Activated CD4-positive, alpha-beta T cell treated with anti-CD3 and anti-CD28 coated beads, Interleukin-2, amount 10 ng/mL, durations not matched to agents 7 days and 5 days (primary cell): ENCODE results near the gene DCXR. TPM values are rescaled to one million over a fixed set of nuclear protein-coding genes. Genes with fewer than 3 reads are reported as not detected.

Experiments used
- CTCF ChIA-PET: fragments of 350-600 bp; sonication (Branson Sonifier 250); formaldehyde crosslinking; loops from one replicate; lab custom pipeline; 2021; ENCODE audit warnings: antibody characterized with exemption; lab: Charles Lee
- POLR2A ChIA-PET: fragments of 350-600 bp; sonication (Branson Sonifier 250); formaldehyde crosslinking; loops from one replicate; lab custom pipeline; 2021; ENCODE audit warnings: antibody characterized with exemption; lab: Charles Lee
- DNase-seq: peaks from one replicate; pipeline ENCODE4 v3.0.0-alpha.2; 2020
- H3K27ac Mint-ChIP-seq: one replicate; pipeline ENCODE4 v1.8.0; 2021; ENCODE audit warnings: mild to moderate bottlenecking, moderate library complexity, mixed read lengths
- H3K27me3 Mint-ChIP-seq: one replicate; pipeline ENCODE4 v1.8.0; 2021; ENCODE audit warnings: mixed read lengths
- H3K36me3 Mint-ChIP-seq: one replicate; pipeline ENCODE4 v1.8.0; 2021; ENCODE audit warnings: low read depth, mixed read lengths
- H3K4me1 Mint-ChIP-seq: one replicate; pipeline ENCODE4 v1.8.0; 2021; ENCODE audit warnings: mixed read lengths
- H3K4me3 Mint-ChIP-seq: one replicate; pipeline ENCODE4 v1.8.0; 2021; ENCODE audit warnings: mild to moderate bottlenecking, moderate library complexity, mixed read lengths
- H3K9me3 Mint-ChIP-seq: one replicate; pipeline ENCODE4 v1.8.0; 2021; ENCODE audit warnings: mixed read lengths
- total RNA-seq, 2 experiments: library from RNA; stranded (reverse); gene quantifications; one replicate each; pipeline ENCODE4 v1.2.3, GENCODE V29; 2021

Gene DCXR
- total RNA-seq, 2 experiments from 2014 or later = 140 to 144 TPM

GRCh38 chr17:82058230-82058854 is 20.8 kb upstream of the DCXR start:
- H3K36me3 Mint-ChIP-seq = peaks cover 5% of the 10 kb centered on the region
- no peak overlapping the region for H3K4me3 Mint-ChIP-seq
- peaks cover 5% of the 10 kb centered on the region for H3K4me1 Mint-ChIP-seq
- POLR2A ChIA-PET = interaction anchor here (0.6 kb wide), 1 partner anchor 8 kb away, joined by 6 read pairs; no protein-coding TSS in a partner anchor
- H3K27me3 Mint-ChIP-seq = no peaks in the 10 kb centered on the region
- peak overlapping the region; percentile 57 for H3K27ac Mint-ChIP-seq
- CTCF ChIA-PET = no interaction called here
- H3K9me3 Mint-ChIP-seq = no peaks in the 10 kb centered on the region
- DNase-seq = no peak

GRCh38 chr17:82056729-82057621 is 19.5 kb upstream of the DCXR start:
- H3K36me3 Mint-ChIP-seq = peaks cover 5% of the 10 kb centered on the region
- peaks cover 12% of the 10 kb centered on the region for H3K4me1 Mint-ChIP-seq
- no peak overlapping the region for H3K4me3 Mint-ChIP-seq
- H3K27me3 Mint-ChIP-seq = no peaks in the 10 kb centered on the region
- no peak for DNase-seq
- ChIA-PET POLR2A (no interaction called here), CTCF (interaction anchor here (0.9 to 1.2 kb wide), 2 partner anchors 9 to 69 kb away, joined by 3 to 5 read pairs; no protein-coding TSS in a partner anchor)
- no peak overlapping the region for H3K27ac Mint-ChIP-seq
- no peaks in the 10 kb centered on the region for H3K9me3 Mint-ChIP-seq

GRCh38 chr17:82055965-82056728 is 18.6 kb upstream of the DCXR start:
- no peak for DNase-seq
- H3K27ac Mint-ChIP-seq = no peak overlapping the region
- peaks cover 12% of the 10 kb centered on the region for H3K4me1 Mint-ChIP-seq
- H3K9me3 Mint-ChIP-seq = no peaks in the 10 kb centered on the region
- CTCF ChIA-PET = interaction anchor here (0.9 to 1.3 kb wide), 3 partner anchors 10 to 70 kb away, joined by 3 to 5 read pairs (median 3); no protein-coding TSS in a partner anchor
- no peak overlapping the region for H3K4me3 Mint-ChIP-seq
- POLR2A ChIA-PET = no interaction called here
- peaks cover 5% of the 10 kb centered on the region for H3K36me3 Mint-ChIP-seq
- no peaks in the 10 kb centered on the region for H3K27me3 Mint-ChIP-seq

DNA sequence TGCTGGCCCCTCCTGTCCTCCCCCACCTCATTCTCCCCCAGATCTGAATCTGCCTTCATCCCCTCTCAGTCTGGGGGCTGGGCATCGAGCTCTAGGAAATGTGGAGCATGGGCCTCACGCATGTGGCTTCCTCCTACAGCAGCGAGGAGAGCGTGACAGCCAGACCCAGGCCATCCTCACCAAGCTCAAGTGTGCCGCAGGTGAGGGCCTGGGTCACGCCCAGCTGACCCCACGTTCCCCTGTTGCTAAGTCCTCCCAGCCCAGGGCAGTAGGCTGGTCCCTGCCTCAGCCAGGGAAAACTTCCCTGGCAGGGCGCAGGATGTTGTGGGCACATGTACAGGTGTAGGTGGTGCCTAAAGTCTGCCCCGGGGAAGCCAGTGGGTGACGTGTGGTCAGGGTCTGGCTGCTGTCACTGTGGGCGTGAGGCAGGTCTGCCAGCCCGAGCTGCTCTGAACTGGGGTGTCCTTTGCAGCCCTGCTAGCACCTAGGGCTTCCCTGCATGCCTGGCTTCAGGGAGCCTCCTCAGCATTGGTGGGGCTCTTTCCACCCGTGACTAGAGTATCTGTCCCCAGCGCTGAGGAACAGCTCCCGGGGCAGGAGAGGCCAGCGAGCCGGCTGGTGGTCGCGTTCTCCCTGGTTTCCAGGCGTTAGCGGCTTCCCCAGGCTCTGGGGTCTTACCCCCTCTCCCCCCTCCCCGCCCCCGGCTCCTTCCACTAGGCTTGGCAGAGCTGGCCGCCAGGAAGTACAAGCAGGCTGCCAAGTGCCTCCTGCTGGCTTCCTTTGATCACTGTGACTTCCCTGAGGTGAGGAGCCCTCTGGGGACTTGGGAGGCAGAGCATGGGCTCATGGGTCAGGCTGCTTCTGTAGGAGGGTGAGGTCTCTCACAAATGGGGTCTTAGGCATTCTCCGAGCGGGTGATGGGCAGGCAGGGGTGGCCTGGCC is 17.8 kb upstream of the DCXR start:
- Mint-ChIP-seq H3K9me3 (no peaks in the 10 kb centered on the region), H3K36me3 (peaks cover 5% of the 10 kb centered on the region), H3K27ac (no peak overlapping the region), H3K4me1 (peaks cover 18% of the 10 kb centered on the region), H3K4me3 (no peak overlapping the region), H3K27me3 (no peaks in the 10 kb centered on the region)
- POLR2A ChIA-PET = interaction anchor here (0.5 kb wide), 1 partner anchor 14 kb away, joined by 3 read pairs; no protein-coding TSS in a partner anchor
- CTCF ChIA-PET = interaction anchor here (1.2 to 1.3 kb wide), 2 partner anchors 18 to 36 kb away, joined by 3 read pairs; partner anchors contain the start of gene DCXR
- no peak for DNase-seq

DNA sequence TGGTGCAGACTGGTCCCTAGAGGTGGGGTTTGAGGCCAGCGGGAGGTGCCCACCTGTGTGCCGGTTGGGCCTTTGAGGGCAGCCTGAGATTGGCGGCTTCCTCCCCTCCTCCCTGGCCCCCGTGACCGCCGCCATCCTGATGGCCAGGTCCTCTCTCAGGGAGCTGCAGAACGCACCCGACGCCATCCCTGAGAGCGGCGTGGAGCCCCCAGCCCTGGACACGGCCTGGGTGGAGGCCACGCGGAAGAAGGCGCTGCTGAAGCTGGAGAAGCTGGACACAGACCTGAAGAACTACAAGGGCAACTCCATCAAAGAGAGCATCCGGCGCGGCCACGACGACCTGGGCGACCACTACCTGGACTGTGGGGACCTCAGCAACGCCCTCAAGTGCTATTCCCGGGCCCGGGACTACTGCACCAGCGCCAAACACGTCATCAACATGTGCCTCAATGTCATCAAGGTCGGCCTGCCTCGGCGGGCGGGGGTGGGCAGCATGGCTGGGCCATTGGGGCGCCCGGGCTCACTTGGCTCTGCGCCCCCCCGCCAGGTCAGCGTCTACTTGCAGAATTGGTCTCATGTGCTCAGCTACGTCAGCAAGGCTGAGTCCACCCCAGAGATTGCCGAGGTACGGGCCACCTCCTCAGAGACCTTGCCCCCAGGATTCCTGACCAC is 17.0 kb upstream of the DCXR start:
- CTCF ChIA-PET = interaction anchor here (1.2 to 2.6 kb wide), 5 partner anchors 10 to 35 kb away, joined by 3 to 7 read pairs (median 4); partner anchors contain the start of gene DCXR
- Mint-ChIP-seq H3K4me3 (no peak overlapping the region), H3K9me3 (no peaks in the 10 kb centered on the region), H3K4me1 (peaks cover 22% of the 10 kb centered on the region), H3K27me3 (no peaks in the 10 kb centered on the region), H3K27ac (peak overlapping the region; percentile 74), H3K36me3 (peaks cover 2% of the 10 kb centered on the region)
- POLR2A ChIA-PET = no interaction called here
- DNase-seq = no peak

GRCh38 chr17:82053556-82054263 is 16.2 kb upstream of the DCXR start:
- H3K36me3 Mint-ChIP-seq = peaks cover 2% of the 10 kb centered on the region
- DNase-seq = no peak
- no peaks in the 10 kb centered on the region for H3K27me3 Mint-ChIP-seq
- H3K9me3 Mint-ChIP-seq = no peaks in the 10 kb centered on the region
- H3K4me1 Mint-ChIP-seq = peaks cover 23% of the 10 kb centered on the region
- ChIA-PET CTCF (interaction anchor here (1.2 to 2.6 kb wide), 4 partner anchors 11 to 24 kb away, joined by 3 to 7 read pairs (median 4); partner anchors contain the start of gene DCXR), POLR2A (no interaction called here)
- peak overlapping the region; percentile 83 for H3K4me3 Mint-ChIP-seq
- H3K27ac Mint-ChIP-seq = peak overlapping the region; percentile 78

- CTCF ChIA-PET = interaction anchor here (1.2 to 2.6 kb wide), 4 partner anchors 11 to 24 kb away, joined by 3 to 7 read pairs (median 4); partner anchors contain the start of gene DCXR
- POLR2A ChIA-PET = no interaction called here
Measured at GRCh38 chr17:82053130-82053529, 15.6 kb upstream of the DCXR start.

DNA sequence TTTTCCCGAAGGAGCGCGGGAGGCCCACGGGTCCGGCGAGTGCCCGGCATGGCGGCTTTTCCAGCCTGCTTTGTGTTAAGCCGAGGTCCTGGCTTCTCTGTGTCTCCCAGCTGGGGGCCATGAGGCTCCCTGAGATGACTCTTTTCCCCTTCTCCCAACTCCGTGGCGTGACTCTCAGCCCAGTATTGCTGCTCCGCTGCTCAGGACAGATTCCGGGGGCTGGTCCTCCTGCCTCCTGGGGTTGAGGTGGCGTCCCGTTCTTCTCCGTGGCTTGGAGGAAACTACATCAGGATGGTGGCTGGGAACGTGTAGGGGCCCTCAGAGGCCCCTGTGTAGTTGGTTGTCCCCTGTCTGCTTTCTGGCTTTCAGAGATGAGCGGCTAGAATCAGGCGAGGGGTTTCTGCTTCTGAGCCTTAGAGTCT is 15.2 kb upstream of the DCXR start:
- POLR2A ChIA-PET = interaction anchor here (0.6 kb wide), 1 partner anchor 15 kb away, joined by 3 read pairs; the partner anchor contains the start of gene DCXR
- CTCF ChIA-PET = interaction anchor here (0.9 to 2.6 kb wide), 4 partner anchors 12 to 93 kb away, joined by 3 to 7 read pairs (median 4); partner anchors contain the start of gene DCXR
- DNase-seq = no peak
- peaks cover 3% of the 10 kb centered on the region for H3K36me3 Mint-ChIP-seq
- H3K27me3 Mint-ChIP-seq = no peaks in the 10 kb centered on the region
- peaks cover 23% of the 10 kb centered on the region for H3K4me1 Mint-ChIP-seq
- H3K9me3 Mint-ChIP-seq = no peaks in the 10 kb centered on the region
- peak overlapping the region; percentile 69 for H3K27ac Mint-ChIP-seq
- peak overlapping the region; percentile 83 for H3K4me3 Mint-ChIP-seq

More at GRCh38 chr17:82053130-82053529, 15.6 kb upstream of the DCXR start:
- H3K27ac Mint-ChIP-seq = peak overlapping the region; percentile 78
- H3K27me3 Mint-ChIP-seq = no peaks in the 10 kb centered on the region
- peaks cover 23% of the 10 kb centered on the region for H3K4me1 Mint-ChIP-seq
- H3K36me3 Mint-ChIP-seq = peaks cover 2% of the 10 kb centered on the region
- H3K4me3 Mint-ChIP-seq = peak overlapping the region; percentile 83
- no peak for DNase-seq
- H3K9me3 Mint-ChIP-seq = no peaks in the 10 kb centered on the region

- peak; percentile 84 for DNase-seq
- Mint-ChIP-seq H3K27ac (peak within 1 kb of the TSS; percentile 93), H3K4me3 (peak within 1 kb of the TSS; percentile 83), H3K27me3 (no peaks in the 10 kb centered on the region), H3K4me1 (peaks cover 23% of the 10 kb centered on the region), H3K9me3 (no peaks in the 10 kb centered on the region), H3K36me3 (peaks cover 5% of the 10 kb centered on the region)
- CTCF ChIA-PET = interaction anchor here (0.9 to 2.6 kb wide), 4 partner anchors 12 to 93 kb away, joined by 3 to 7 read pairs (median 4); partner anchors contain the start of gene DCXR
- POLR2A ChIA-PET = interaction anchor here (0.6 kb wide), 1 partner anchor 14 kb away, joined by 3 read pairs; the partner anchor contains the start of gene DCXR
Measured at GRCh38 chr17:82051776-82052637, 14.5 kb upstream of the DCXR start, which contains the start of the genes GPS1 and RFNG. Gene GPS1 (plus strand): TSS chr17:82051898. CDS start chr17:82051932, 34 bp downstream. Gene RFNG (minus strand): TSS chr17:82051811. CDS start chr17:82051766, 45 bp downstream.
